ENCODE measurements around the gene CPVL. TPM values are rescaled to one million over a fixed set of nuclear protein-coding genes. Genes with fewer than 3 reads are reported as not detected.
A peak's percentile ranks its signal among the peaks of the same experiment; 100 is the strongest.

The CPVL gene
- total RNA-seq, 4 donors from 2014 or later, result 8.1 to 17.1 (median 10.1) TPM

DNA sequence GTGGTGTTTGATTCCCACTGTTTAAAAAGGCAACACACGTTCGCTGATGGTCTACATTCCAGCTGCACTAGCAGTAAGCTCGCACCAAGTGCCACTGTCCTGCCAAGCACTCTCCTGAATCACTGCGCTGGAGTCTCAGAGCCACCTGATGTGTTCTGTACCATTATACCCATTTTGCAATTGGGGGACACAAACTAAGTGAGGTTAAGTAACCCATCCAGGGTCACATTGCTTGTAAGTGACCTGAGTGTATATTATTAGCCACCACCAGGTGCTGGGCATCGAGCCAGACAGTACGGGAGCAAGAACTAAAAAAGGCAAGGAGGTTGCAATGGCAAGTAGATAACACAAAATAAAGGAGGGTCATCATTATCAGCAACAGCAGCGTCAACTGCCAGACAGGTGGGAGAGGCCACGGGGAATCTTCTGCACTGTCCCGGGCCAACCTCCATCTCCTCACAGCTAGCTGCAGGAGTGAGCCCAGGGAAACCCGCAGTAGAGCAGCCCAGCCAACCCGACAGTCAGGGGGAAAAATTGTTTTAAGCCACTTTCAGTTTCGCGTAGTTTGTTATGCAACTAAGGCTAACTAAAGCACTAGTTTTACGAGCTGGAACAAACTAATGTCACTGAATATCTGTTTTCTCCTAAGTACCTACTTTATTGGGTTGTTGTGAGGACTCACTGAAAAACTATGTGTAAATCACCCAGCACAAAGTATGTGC, 712 bp upstream of the CPVL start:
- peak overlapping the region; percentile 49 for H3K4me3 ChIP-seq
- TF ChIP-seq, protein P1, sequence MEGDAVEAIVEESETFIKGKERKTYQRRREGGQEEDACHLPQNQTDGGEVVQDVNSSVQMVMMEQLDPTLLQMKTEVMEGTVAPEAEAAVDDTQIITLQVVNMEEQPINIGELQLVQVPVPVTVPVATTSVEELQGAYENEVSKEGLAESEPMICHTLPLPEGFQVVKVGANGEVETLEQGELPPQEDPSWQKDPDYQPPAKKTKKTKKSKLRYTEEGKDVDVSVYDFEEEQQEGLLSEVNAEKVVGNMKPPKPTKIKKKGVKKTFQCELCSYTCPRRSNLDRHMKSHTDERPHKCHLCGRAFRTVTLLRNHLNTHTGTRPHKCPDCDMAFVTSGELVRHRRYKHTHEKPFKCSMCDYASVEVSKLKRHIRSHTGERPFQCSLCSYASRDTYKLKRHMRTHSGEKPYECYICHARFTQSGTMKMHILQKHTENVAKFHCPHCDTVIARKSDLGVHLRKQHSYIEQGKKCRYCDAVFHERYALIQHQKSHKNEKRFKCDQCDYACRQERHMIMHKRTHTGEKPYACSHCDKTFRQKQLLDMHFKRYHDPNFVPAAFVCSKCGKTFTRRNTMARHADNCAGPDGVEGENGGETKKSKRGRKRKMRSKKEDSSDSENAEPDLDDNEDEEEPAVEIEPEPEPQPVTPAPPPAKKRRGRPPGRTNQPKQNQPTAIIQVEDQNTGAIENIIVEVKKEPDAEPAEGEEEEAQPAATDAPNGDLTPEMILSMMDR (IDR thresholded peaks at IDR 0.05), result no peak

DNA sequence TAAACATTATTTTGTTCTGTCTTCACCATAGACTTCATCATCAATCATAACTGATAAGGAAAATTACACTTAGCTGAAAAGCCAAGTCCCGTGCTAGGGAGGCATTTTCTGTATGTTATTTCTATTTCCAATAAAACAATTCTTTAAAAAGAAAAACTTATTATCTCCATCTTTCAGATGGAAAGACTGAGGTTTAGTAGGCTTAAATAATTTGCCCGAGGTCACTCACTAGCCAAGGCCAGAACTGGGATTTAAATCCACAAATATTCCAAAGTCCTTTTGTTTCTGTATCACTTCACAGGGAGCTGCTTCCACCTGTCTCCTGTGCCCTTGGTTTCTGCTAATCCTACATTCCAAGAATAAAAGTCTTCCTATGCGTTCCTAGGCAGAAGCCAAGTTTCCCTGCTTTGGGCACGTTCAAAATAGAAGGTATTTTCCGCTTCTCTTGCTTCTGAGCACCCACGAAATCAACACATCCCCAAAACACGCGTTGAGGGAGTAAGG, 732 bp downstream of the CPVL start:
- DNase-seq (ENCODE audit: low spot score in 2 of 2), result no peak
- no peaks in the 10 kb centered on the region for H3K9me3 ChIP-seq
- 17% methylated on average over 8 of the region's 8 CpGs for WGBS
- no peaks in the 10 kb centered on the region for H3K36me3 ChIP-seq
- H3K4me1 ChIP-seq, result peaks cover 18% of the 10 kb centered on the region
- H3K27me3 ChIP-seq, result peaks cover 46% of the 10 kb centered on the region
- TF ChIP-seq EP300 (IDR thresholded peaks at IDR 0.05) (no peak), POLR2A (IDR thresholded peaks at IDR 0.05) (no peak), POLR2AphosphoS5 (IDR thresholded peaks at IDR 0.05) (no peak)
- TF ChIP-seq, protein P1 (IDR thresholded peaks at IDR 0.05), result no peak
- H3K27ac ChIP-seq, result no peak overlapping the region
- peak overlapping the region; percentile 49 for H3K4me3 ChIP-seq

More for the DNA sequence above, 712 bp upstream of the CPVL start:
- DNase-seq (ENCODE audit: low spot score in 2 of 2), result no peak
- H3K36me3 ChIP-seq, result no peaks in the 10 kb centered on the region
- WGBS, result 61% methylated on average over 14 of the region's 14 CpGs
- peaks cover 37% of the 10 kb centered on the region for H3K27me3 ChIP-seq
- no peaks in the 10 kb centered on the region for H3K9me3 ChIP-seq
- H3K4me1 ChIP-seq, result peaks cover 18% of the 10 kb centered on the region
- H3K27ac ChIP-seq, result no peak overlapping the region

DNA sequence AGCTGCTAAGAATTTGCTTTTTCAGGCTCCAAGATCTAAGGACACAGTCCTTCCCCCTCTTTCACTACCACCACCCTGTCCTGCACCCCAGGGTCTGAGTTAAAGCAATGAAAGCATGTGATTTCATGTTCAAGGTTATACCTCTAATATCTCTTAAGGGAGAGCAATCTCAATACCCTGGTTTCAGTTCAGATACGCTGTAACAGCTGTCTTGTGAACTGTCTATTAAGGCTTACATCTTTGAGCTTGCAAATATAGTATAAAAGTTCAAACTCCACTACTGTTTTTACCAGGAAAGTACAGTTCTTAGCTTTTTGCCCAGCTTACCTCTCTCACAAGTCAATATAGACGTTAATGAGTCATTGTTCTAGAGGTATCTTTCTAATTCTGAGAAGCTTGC, 2.6 kb downstream of the CPVL start:
- 85% methylated on average over 2 of the region's 2 CpGs for WGBS

DNA sequence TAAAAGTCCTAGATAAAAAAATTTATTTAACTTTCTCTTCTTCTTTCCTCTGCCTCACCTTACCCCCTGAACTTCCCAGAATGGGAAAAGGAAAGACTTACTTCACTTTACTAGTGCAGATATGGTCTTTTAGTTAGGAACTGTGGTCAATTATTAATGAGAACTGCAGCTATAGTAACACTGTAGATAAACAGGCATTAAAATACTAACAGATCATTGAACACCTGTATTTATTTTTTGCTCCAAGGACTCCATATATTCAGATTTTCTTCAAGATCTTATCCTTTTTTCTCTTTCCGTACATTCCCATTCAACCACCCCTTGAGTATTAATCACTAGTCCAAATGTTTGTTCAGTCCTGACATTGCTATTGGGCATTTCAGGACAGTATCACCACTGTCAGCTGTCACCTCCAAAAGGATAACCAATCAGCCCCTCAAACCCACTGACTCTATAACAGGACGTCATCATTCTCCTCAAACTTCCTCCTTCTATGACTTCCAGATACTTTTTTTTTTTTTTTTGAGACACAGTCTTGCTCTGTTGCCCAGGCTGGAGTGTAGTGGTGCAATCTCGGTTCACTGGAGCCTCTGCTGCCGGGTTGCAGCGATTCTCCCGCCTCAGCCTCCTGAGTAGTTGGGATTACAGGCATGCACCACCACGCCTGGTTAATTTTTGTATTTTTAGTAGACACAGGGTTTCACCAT, 4.2 kb downstream of the CPVL start:
- Histone ChIP-seq H3K27me3 (peaks cover 42% of the 10 kb centered on the region), H3K4me3 (no peak overlapping the region), H3K36me3 (no peaks in the 10 kb centered on the region), H3K27ac (no peak overlapping the region), H3K9me3 (no peaks in the 10 kb centered on the region), H3K4me1 (peaks cover 18% of the 10 kb centered on the region)
- no peak for DNase-seq (ENCODE audit: low spot score in 2 of 2)
- WGBS, result 74% methylated on average over 7 of the region's 7 CpGs
- no peak for TF ChIP-seq POLR2A (IDR thresholded peaks at IDR 0.05)
- no peak for TF ChIP-seq EP300 (IDR thresholded peaks at IDR 0.05)
- TF ChIP-seq POLR2AphosphoS5 (IDR thresholded peaks at IDR 0.05), result no peak
- TF ChIP-seq, protein P1 (IDR thresholded peaks at IDR 0.05), result no peak

More for the DNA sequence above, 2.6 kb downstream of the CPVL start:
- peaks cover 18% of the 10 kb centered on the region for H3K4me1 ChIP-seq
- peaks cover 46% of the 10 kb centered on the region for H3K27me3 ChIP-seq
- TF ChIP-seq, protein P1 (IDR thresholded peaks at IDR 0.05), result no peak
- no peak for TF ChIP-seq POLR2AphosphoS5 (IDR thresholded peaks at IDR 0.05)
- no peak for TF ChIP-seq EP300 (IDR thresholded peaks at IDR 0.05)
- TF ChIP-seq POLR2A (IDR thresholded peaks at IDR 0.05), result no peak
- DNase-seq (ENCODE audit: low spot score in 2 of 2), result no peak
- no peak overlapping the region for H3K27ac ChIP-seq
- no peak overlapping the region for H3K4me3 ChIP-seq
- H3K36me3 ChIP-seq, result no peaks in the 10 kb centered on the region
- H3K9me3 ChIP-seq, result no peaks in the 10 kb centered on the region

DNA sequence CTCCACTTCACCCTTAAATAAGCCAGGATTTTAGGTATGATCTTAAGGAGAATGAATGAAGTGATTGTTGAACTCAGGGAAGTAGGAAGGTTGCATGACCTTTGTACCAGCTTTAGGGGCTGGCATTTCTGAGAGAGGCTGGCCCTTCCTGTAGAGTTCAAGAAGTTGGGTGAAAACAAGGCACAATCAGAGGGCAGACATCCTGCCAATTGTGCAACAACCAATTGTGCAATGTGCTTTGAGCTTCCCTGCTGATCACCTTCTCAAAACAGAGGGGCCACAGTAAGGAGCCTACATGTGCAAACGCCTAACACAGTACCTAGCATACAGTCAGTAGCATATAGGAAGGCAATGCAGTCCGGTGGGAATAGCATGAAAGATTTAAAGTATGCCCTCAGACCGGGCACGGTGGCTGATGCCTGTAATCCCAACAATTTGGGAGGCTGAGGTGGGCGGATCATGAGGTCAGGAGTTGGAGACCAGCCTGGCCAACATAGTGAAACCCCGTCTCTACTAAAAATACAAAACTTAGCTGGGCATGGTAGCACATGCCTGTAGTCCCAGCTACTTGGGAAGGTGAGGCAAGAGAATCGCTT, 5.4 kb downstream of the CPVL start:
- WGBS, result 81% methylated on average over 7 of the region's 7 CpGs
- peaks cover 6% of the 10 kb centered on the region for H3K4me1 ChIP-seq
- no peak for DNase-seq (ENCODE audit: low spot score in 2 of 2)

More for the DNA sequence above, 5.4 kb downstream of the CPVL start:
- Histone ChIP-seq H3K36me3 (no peaks in the 10 kb centered on the region), H3K9me3 (no peaks in the 10 kb centered on the region), H3K27ac (no peak overlapping the region), H3K27me3 (peaks cover 31% of the 10 kb centered on the region), H3K4me3 (no peak overlapping the region)
- TF ChIP-seq, protein P1 (IDR thresholded peaks at IDR 0.05), result no peak
- TF ChIP-seq POLR2AphosphoS5 (IDR thresholded peaks at IDR 0.05) (no peak), POLR2A (IDR thresholded peaks at IDR 0.05) (no peak), EP300 (IDR thresholded peaks at IDR 0.05) (no peak)

All from suprapubic skin (tissue), 4 donors.